Prostate gland (tissue), 2 donors: ENCODE measurements around the gene LDAF1. TPM values are rescaled to one million over a fixed set of nuclear protein-coding genes. Genes with fewer than 3 reads are reported as not detected.
A peak's percentile ranks its signal among the peaks of the same experiment; 100 is the strongest.
"Not testable (repeated sequence)": the region's sequence is repeated elsewhere in the genome, so short reads cannot be mapped to it uniquely, and the experiment has no call there.

Source experiments
- DNase-seq: peaks from one replicate; pipeline ENCODE4 v3.0.0-alpha.2; 2019; ENCODE audit warnings: low spot score
- H3K27ac ChIP-seq, 2 donors: fragments of 200-600 bp; sonication (generic); 2 replicates each; pipeline ENCODE4 v1.5.1; 2017 to 2019
- H3K27me3 ChIP-seq: fragments of 200-600 bp; sonication (generic); replicated peaks from 2 replicates; pipeline ENCODE4 v1.5.1; 2019; ENCODE audit not compliant: insufficient read depth
- H3K36me3 ChIP-seq, 2 donors: fragments of 200-600 bp; sonication (generic); 1 replicate in 1 of 2; 2 replicates in 1 of 2; pipeline versions ENCODE4 v1.5.1 to v1.8.1; 2017 to 2019
- H3K4me1 ChIP-seq: fragments of 200-600 bp; sonication (generic); replicated peaks from 2 replicates; pipeline ENCODE4 v1.5.1; 2019
- H3K4me3 ChIP-seq, 2 donors: fragments of 200-600 bp; sonication (generic); 2 replicates each; pipeline ENCODE4 v1.5.1; 2017 to 2019
- H3K9me3 ChIP-seq: fragments of 200-600 bp; sonication (generic); 2 replicates; pipeline ENCODE4 v1.5.1; 2017
- POLR2A ChIP-seq: fragments of 450-650 bp; IDR thresholded peaks from one replicate; pipeline ENCODE4 v1.6.1; 2016; ENCODE audit warnings: antibody characterized with exemption, mild to moderate bottlenecking
- POLR2AphosphoS5 ChIP-seq: sonication (generic); formaldehyde crosslinking; IDR thresholded peaks from one replicate; pipeline ENCODE4 v1.6.1; 2017; ENCODE audit warnings: antibody characterized with exemption
- WGBS: methylation state at CpG from one replicate; pipeline ENCODE4 v1.1.5; 2018; 5-methylcytosine and 5-hydroxymethylcytosine counted together
- intact Hi-C: fragments of 100-400 bp; cut with DNase I; formaldehyde crosslinking; loops from one replicate; pipeline ENCODE4 v1.14.2; 2022
- total RNA-seq, 2 donors: library from RNA; depleted of rRNA; stranded (reverse); fragments of >200 nt; gene quantifications; one replicate each; pipeline ENCODE4 v1.1.0, GENCODE V29; 2016
- TF ChIP-seq, protein P1 (sequence below), 4 experiments: fragments of 200-600 bp in 2 of 4; fragments of 450-650 bp in 2 of 4; sonication (generic) in 2 of 4; IDR thresholded peaks; 1 replicate in 3 of 4; 2 replicates in 1 of 4; pipeline ENCODE4 v1.5.1; 2016 to 2019; ENCODE audit warnings: antibody characterized with exemption in 4 of 4, mild to moderate bottlenecking in 2 of 4, moderate library complexity in 2 of 4

Gene LDAF1
- total RNA-seq: 100 to 1,000 TPM in 1 of 2 donors, 10 to 100 TPM in 1; 97.5 to 180 TPM

GRCh38 chr16:21158208-21159110, at the start of gene LDAF1:
LDAF1 (plus strand) TSS chr16:21158674; CDS start chr16:21161183, 2,509 bp downstream.
- TF ChIP-seq POLR2AphosphoS5: peak; percentile 77
- peak; percentile 89 for TF ChIP-seq POLR2A
- TF ChIP-seq, protein P1, sequence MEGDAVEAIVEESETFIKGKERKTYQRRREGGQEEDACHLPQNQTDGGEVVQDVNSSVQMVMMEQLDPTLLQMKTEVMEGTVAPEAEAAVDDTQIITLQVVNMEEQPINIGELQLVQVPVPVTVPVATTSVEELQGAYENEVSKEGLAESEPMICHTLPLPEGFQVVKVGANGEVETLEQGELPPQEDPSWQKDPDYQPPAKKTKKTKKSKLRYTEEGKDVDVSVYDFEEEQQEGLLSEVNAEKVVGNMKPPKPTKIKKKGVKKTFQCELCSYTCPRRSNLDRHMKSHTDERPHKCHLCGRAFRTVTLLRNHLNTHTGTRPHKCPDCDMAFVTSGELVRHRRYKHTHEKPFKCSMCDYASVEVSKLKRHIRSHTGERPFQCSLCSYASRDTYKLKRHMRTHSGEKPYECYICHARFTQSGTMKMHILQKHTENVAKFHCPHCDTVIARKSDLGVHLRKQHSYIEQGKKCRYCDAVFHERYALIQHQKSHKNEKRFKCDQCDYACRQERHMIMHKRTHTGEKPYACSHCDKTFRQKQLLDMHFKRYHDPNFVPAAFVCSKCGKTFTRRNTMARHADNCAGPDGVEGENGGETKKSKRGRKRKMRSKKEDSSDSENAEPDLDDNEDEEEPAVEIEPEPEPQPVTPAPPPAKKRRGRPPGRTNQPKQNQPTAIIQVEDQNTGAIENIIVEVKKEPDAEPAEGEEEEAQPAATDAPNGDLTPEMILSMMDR (IDR thresholded peaks at IDR 0.05): peak in 2 of 4 experiments; percentile 26
- H3K27ac ChIP-seq: peak within 1 kb of the TSS; percentile 84 to 88
- H3K4me3 ChIP-seq: peak within 1 kb of the TSS; percentile 64
- under 1% methylated on average over 48 of the region's 59 CpGs for WGBS
- H3K4me1 ChIP-seq: peaks cover 5% of the 10 kb centered on the region
- no peaks in the 10 kb centered on the region for H3K27me3 ChIP-seq
- DNase-seq: peak; percentile 87
- H3K9me3 ChIP-seq: no peaks in the 10 kb centered on the region
- intact Hi-C loops: loop anchor here (2.0 to 10.0 kb wide), 3 partner anchors 142 to 406 kb away; no protein-coding TSS in a partner anchor
- H3K36me3 ChIP-seq: no peaks in the 10 kb centered on the region

DNA sequence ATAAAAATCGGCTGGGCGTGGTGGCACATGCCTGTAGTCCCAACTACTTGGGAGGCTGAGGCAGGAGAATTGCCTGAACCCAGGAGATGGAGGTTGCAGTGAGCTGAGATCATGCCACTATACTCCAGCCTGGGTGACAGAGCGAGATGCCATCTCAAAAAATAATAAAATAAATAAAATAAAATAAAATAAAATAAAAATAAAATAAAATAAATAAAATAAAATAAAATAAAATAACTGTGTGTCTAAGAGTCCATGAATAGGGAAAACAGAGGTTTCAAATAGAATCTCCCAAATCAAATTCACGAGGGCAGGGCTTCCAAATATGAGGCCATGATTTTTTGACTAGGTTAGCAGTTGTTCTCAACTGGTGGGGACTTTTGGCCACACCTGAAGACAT, 42.9 kb upstream of the LDAF1 start:
- WGBS: 95% methylated on average over 4 of the region's 4 CpGs

DNA sequence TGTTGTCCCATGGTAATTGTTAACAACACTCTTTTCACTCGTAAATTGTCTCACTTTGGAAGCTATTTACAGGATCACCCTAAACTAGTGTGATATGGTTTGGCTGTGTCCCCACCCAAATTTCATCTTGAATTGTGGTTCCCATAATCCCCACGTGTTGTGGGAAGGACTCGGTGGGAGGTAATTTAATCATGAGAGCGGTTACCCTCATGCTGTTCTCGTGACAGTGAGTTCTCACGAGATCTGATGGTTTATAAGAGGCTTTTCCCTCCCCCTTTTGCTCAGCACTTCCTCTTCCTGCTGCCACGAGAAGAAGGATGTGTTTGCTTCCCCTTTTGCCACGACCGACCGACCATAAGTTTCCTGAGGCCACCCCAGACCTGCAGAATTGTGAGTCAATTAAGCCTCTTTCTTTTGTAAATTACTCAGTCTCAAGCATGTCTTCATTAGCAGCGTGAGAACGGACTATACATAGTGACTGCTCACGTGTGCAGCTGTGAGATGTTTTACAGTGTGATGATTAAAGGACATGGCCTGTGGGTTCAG, 42.3 kb upstream of the LDAF1 start:
- Histone ChIP-seq H3K27ac (no peak overlapping the region), H3K27me3 (no peaks in the 10 kb centered on the region), H3K4me1 (no peaks in the 10 kb centered on the region), H3K36me3 (no peaks in the 10 kb centered on the region), H3K4me3 (no peak overlapping the region), H3K9me3 (no peaks in the 10 kb centered on the region)
- TF ChIP-seq POLR2AphosphoS5: no peak
- TF ChIP-seq, protein P1 (IDR thresholded peaks at IDR 0.05): no peak
- TF ChIP-seq POLR2A: no peak
- WGBS: 61% methylated on average over 13 of the region's 13 CpGs
- no peak for DNase-seq
- intact Hi-C loops: no loop called here

More for the DNA sequence above, 42.9 kb upstream of the LDAF1 start:
- DNase-seq, H3K27me3 ChIP-seq, H3K27ac ChIP-seq, H3K4me1 ChIP-seq, intact Hi-C loops, H3K9me3 ChIP-seq, H3K36me3 ChIP-seq, H3K4me3 ChIP-seq: not testable (repeated sequence)

DNA sequence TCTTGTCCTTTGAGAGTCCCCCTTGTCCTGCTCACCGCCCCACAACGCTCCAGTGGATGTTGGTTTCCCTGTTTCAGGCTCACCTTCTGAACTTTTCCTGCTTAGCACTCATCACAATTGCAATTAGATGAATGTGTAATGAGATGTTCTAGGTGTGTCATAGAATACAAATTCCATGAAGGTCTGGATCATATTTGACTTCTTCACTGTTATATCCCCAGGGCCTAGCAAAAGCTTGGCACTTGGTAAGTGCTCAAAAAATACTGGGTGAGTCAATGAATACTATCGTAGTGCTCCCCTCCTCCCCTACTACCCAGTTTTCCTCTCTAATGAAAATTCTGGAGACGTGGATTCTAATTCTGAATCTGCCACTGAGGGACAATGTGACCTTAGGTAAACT, 40.9 kb upstream of the LDAF1 start:
- H3K27me3 ChIP-seq: no peaks in the 10 kb centered on the region
- H3K4me3 ChIP-seq: no peak overlapping the region
- H3K36me3 ChIP-seq: no peaks in the 10 kb centered on the region
- TF ChIP-seq POLR2AphosphoS5 (no peak), POLR2A (no peak)
- TF ChIP-seq, protein P1 (IDR thresholded peaks at IDR 0.05): no peak
- H3K4me1 ChIP-seq: no peaks in the 10 kb centered on the region
- no peak overlapping the region for H3K27ac ChIP-seq
- DNase-seq: no peak
- intact Hi-C loops: no loop called here
- 97% methylated on average over 4 of the region's 4 CpGs for WGBS
- H3K9me3 ChIP-seq: no peaks in the 10 kb centered on the region

GRCh38 chr16:21120976-21121520, 37.4 kb upstream of the LDAF1 start:
- H3K27me3 ChIP-seq: no peaks in the 10 kb centered on the region
- 71% methylated on average over 2 of the region's 2 CpGs for WGBS
- no peak overlapping the region for H3K27ac ChIP-seq
- no peak for DNase-seq
- H3K36me3 ChIP-seq: no peaks in the 10 kb centered on the region
- intact Hi-C loops: no loop called here
- no peaks in the 10 kb centered on the region for H3K4me1 ChIP-seq
- no peaks in the 10 kb centered on the region for H3K9me3 ChIP-seq
- TF ChIP-seq POLR2A: no peak
- TF ChIP-seq, protein P1 (IDR thresholded peaks at IDR 0.05): no peak
- no peak for TF ChIP-seq POLR2AphosphoS5
- H3K4me3 ChIP-seq: no peak overlapping the region
